ENCODE measurements around the gene KRTAP10-5.
"Not testable (repeated sequence)": the region's sequence is repeated elsewhere in the genome, so short reads cannot be mapped to it uniquely, and the experiment has no call there.

KRTAP10-5 gene, protein sequence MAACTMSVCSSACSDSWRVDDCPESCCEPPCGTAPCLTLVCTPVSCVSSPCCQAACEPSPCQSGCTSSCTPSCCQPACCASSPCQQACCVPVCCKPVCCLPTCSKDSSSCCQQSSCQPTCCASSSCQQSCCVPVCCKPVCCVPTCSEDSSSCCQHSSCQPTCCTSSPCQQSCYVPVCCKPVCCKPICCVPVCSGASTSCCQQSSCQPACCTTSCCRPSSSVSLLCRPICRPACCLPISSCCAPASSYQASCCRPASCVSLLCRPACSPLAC

DNA sequence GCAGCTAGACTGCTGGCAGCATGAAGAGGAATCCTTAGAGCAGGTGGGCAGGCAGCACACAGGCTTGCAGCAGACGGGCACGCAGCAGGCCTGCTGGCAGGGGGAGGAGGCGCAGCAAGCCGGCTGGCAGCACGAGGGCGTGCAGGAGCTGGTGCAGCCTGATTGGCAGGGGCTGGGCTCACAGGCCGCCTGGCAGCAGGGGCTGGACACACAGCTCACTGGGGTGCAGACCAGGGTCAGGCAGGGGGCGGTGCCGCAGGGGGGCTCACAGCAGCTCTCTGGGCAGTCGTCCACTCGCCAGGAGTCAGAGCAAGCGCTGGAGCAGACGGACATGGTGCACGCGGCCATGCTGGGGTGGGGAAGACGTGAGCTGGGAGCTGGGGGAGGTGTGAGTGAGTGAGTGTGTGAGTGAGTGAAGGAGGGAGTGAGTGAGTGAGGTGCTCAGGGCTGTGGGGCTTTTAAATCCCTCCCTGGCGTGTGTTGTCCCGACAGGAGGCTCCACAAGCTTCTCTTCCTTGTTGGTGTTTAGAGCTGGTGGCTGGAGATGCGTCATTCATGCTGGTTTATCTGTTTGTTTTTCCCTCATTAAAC, at the start of gene KRTAP10-5:
KRTAP10-5 (minus strand) TSS at position 374 of the 591 bp plus-strand sequence; CDS start at position 348, 26 bp downstream.
- H3K4me3 ChIP-seq (IDR thresholded peaks at IDR 0.05; ENCODE audit: insufficient read depth, low read depth, low read length); H3K9ac ChIP-seq; H3K36me3 ChIP-seq (ENCODE audit: insufficient read depth); H3K79me2 ChIP-seq (ENCODE audit: insufficient read depth, low read depth); H3K4me1 ChIP-seq (ENCODE audit: low read depth, poor library complexity, severe bottlenecking); H4K20me1 ChIP-seq (ENCODE audit: insufficient read depth); H3K27ac ChIP-seq; H3K4me2 ChIP-seq; H2AFZ ChIP-seq (ENCODE audit: low read depth): not testable (repeated sequence)
- peaks cover 46% of the 10 kb centered on the region; the same call in 1 of the 2 replicates for H3K27me3 ChIP-seq (ENCODE audit: insufficient read depth, low read depth)

DNA sequence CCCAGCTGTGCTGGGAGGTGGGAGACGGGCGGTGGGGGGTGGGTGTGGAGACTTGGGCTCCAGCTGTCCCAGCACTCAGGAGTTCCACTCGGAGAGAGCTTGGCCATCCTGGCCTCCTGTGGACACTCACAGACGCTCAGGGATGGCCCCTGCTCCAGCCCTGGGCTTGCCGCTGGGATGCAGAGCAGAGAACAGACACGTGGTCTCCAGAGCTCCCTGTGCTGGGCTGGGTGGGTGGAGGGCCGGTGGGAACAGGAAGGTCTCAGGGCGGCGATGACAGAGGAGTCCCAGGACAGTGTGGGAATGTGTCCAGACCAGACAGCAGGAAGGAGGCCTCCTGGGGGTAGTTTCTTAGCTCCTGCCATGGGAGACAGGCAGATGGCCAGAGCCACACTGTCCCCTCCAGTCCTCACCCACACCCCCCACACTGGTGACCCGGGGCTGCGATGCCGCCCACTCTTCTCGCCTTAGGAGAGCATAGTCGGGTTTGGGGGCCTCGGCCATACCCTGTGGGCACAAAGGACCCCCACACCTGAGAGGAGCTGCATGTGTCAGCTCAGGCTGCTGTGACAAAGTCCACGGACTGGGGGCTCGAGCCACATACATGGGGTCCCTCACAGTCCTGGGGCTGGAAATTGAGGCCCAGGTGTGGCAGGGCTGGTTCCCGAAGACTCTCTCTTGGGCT, 48.4 kb upstream of the KRTAP10-5 start:
- Histone ChIP-seq H3K4me3 (IDR thresholded peaks at IDR 0.05; ENCODE audit: insufficient read depth, low read depth, low read length) (no peak overlapping the region), H3K79me2 (ENCODE audit: insufficient read depth, low read depth) (no peaks in the 10 kb centered on the region), H3K4me2 (no peak overlapping the region), H3K27ac (no peak overlapping the region), H3K9ac (no peak overlapping the region), H4K20me1 (ENCODE audit: insufficient read depth) (no peaks in the 10 kb centered on the region), H3K36me3 (ENCODE audit: insufficient read depth) (no peaks in the 10 kb centered on the region), H3K4me1 (ENCODE audit: low read depth, poor library complexity, severe bottlenecking) (no peaks in the 10 kb centered on the region), H3K27me3 (ENCODE audit: insufficient read depth, low read depth) (peaks cover 10% of the 10 kb centered on the region), H2AFZ (ENCODE audit: low read depth) (no peak overlapping the region)
- TF ChIP-seq, protein P1, sequence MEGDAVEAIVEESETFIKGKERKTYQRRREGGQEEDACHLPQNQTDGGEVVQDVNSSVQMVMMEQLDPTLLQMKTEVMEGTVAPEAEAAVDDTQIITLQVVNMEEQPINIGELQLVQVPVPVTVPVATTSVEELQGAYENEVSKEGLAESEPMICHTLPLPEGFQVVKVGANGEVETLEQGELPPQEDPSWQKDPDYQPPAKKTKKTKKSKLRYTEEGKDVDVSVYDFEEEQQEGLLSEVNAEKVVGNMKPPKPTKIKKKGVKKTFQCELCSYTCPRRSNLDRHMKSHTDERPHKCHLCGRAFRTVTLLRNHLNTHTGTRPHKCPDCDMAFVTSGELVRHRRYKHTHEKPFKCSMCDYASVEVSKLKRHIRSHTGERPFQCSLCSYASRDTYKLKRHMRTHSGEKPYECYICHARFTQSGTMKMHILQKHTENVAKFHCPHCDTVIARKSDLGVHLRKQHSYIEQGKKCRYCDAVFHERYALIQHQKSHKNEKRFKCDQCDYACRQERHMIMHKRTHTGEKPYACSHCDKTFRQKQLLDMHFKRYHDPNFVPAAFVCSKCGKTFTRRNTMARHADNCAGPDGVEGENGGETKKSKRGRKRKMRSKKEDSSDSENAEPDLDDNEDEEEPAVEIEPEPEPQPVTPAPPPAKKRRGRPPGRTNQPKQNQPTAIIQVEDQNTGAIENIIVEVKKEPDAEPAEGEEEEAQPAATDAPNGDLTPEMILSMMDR (conservative IDR thresholded peaks at IDR 0.05; ENCODE audit: low read depth, low read length), result no peak

DNA sequence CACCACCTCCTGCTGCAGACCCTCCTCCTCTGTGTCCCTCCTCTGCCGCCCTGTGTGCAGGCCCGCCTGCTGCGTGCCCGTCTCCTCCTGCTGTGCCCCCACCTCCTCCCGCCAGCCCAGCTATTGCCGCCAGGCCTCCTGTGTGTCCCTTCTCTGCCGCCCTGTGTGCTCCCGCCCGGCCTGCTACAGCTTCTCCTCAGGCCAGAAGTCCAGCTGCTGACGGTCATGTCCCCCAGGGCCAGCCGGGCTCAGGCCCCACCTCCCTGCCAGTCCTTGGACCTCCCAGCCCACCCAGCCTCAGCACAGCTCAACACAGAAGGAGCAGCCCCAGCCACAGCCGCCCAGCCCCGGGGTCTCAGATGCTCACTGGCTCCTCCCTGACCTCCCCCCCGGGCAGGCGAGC, 47.4 kb upstream of the KRTAP10-5 start:
- H3K79me2 ChIP-seq (ENCODE audit: insufficient read depth, low read depth); H3K4me3 ChIP-seq (IDR thresholded peaks at IDR 0.05; ENCODE audit: insufficient read depth, low read depth, low read length); H3K4me2 ChIP-seq; H3K9ac ChIP-seq; H3K4me1 ChIP-seq (ENCODE audit: low read depth, poor library complexity, severe bottlenecking); H3K27me3 ChIP-seq (ENCODE audit: insufficient read depth, low read depth); H2AFZ ChIP-seq (ENCODE audit: low read depth); H4K20me1 ChIP-seq (ENCODE audit: insufficient read depth); H3K36me3 ChIP-seq (ENCODE audit: insufficient read depth); H3K27ac ChIP-seq: not testable (repeated sequence)

DNA sequence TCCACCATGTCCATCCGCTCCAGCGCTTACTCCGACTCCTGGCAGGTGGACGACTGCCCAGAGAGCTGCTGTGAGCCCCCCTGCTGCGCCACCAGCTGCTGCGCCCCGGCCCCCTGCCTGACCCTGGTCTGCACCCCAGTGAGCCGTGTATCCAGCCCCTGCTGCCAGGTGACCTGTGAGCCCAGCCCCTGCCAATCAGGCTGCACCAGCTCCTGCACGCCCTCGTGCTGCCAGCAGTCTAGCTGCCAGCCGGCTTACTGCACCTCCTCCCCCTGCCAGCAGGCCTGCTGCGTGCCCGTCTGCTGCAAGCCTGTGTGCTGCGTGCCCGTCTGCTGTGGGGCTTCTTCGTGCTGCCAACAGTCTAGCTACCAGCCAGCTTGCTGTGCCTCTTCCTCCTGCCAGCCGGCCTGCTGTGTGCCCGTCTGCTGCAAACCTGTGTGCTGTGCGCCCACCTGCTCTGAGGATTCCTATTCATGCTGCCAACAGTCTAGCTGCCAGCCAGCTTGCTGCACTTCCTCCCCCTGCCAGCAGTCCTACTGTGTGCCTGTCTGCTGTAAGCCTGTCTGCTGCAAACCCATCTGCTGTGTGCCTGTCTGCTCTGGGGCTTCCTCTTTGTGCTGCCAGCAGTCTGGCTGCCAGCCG, 46.9 kb upstream of the KRTAP10-5 start:
- H2AFZ ChIP-seq (ENCODE audit: low read depth); H3K4me2 ChIP-seq; H3K36me3 ChIP-seq (ENCODE audit: insufficient read depth); H3K27ac ChIP-seq; H3K9ac ChIP-seq; H3K79me2 ChIP-seq (ENCODE audit: insufficient read depth, low read depth); H4K20me1 ChIP-seq (ENCODE audit: insufficient read depth); H3K4me1 ChIP-seq (ENCODE audit: low read depth, poor library complexity, severe bottlenecking); H3K27me3 ChIP-seq (ENCODE audit: insufficient read depth, low read depth); H3K4me3 ChIP-seq (IDR thresholded peaks at IDR 0.05; ENCODE audit: insufficient read depth, low read depth, low read length): not testable (repeated sequence)

DNA sequence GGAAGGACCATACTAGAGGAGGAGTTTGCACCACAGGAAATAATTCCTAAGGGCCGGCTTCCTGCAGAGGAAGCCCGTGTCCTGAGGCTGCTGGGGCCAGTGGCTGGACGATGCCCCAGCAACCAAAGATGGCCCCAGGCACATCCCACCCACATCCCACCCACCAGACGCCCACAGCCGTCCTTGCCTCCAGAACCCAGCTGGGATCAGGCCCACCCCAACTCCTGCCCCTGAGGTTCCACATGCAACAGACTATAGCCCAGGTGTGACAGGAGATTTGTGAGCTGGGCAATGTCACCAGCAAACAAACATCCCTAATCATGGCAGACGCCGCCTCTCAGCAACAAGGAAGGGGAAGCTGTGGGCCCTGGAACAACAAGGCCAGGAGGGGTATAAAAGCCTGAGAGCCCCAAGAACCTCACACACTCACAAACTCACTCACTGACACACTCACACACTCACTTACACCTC, 46.3 kb upstream of the KRTAP10-5 start, which contains the start of gene KRTAP10-9:
KRTAP10-9 (plus strand) TSS at position 421 of the 471 bp plus-strand sequence. CDS start 79 bp downstream, outside the sequence.
- Histone ChIP-seq H3K27me3 (ENCODE audit: insufficient read depth, low read depth) (peaks cover 12% of the 10 kb centered on the region), H3K4me1 (ENCODE audit: low read depth, poor library complexity, severe bottlenecking) (no peaks in the 10 kb centered on the region), H4K20me1 (ENCODE audit: insufficient read depth) (no peaks in the 10 kb centered on the region), H3K9ac (no peak within 1 kb of the TSS), H3K4me2 (no peak within 1 kb of the TSS), H3K36me3 (ENCODE audit: insufficient read depth) (no peaks in the 10 kb centered on the region), H3K79me2 (ENCODE audit: insufficient read depth, low read depth) (no peaks in the 10 kb centered on the region), H3K4me3 (IDR thresholded peaks at IDR 0.05; ENCODE audit: insufficient read depth, low read depth, low read length) (no peak within 1 kb of the TSS), H2AFZ (ENCODE audit: low read depth) (no peak within 1 kb of the TSS), H3K27ac (no peak within 1 kb of the TSS)
- TF ChIP-seq, protein P1 (conservative IDR thresholded peaks at IDR 0.05; ENCODE audit: low read depth, low read length), result no peak

All from KMS-11 (cell line).